Trophoblast cell (in vitro differentiated cells and primary cell): Measurements from ENCODE around the gene FGB.

Experiments used
- DNase-seq, 2 donors: peaks; one replicate each; pipeline ENCODE4 v3.0.0-alpha.2; 2016
- H2AFZ ChIP-seq: 2 replicates; pipeline ENCODE4 v1.6.1; 2013; ENCODE audit warnings: low read length, moderate library complexity, mild to moderate bottlenecking; ENCODE audit not compliant: insufficient read depth, poor library complexity
- H2AK5ac ChIP-seq: 2 replicates; pipeline ENCODE4 v1.6.1; 2013; ENCODE audit warnings: mild to moderate bottlenecking, low read length
- H2BK120ac ChIP-seq: 2 replicates; pipeline ENCODE4 v1.6.1; 2013; ENCODE audit warnings: low read length, mild to moderate bottlenecking, moderate library complexity; ENCODE audit not compliant: insufficient read depth, poor library complexity
- H2BK12ac ChIP-seq: 2 replicates; pipeline ENCODE4 v1.6.1; 2013; ENCODE audit warnings: mild to moderate bottlenecking, low read length, moderate library complexity
- H2BK5ac ChIP-seq: 2 replicates; pipeline ENCODE4 v1.6.1; 2013; ENCODE audit warnings: low read length, low read depth, moderate library complexity, mild to moderate bottlenecking; ENCODE audit not compliant: poor library complexity
- H3K14ac ChIP-seq: 2 replicates; pipeline ENCODE4 v1.6.1; 2013; ENCODE audit warnings: mild to moderate bottlenecking, low read length
- H3K18ac ChIP-seq: 2 replicates; pipeline ENCODE4 v1.6.1; 2013; ENCODE audit warnings: mild to moderate bottlenecking, low read length
- H3K23ac ChIP-seq: 2 replicates; pipeline ENCODE4 v1.6.1; 2013; ENCODE audit warnings: low read length
- H3K27ac ChIP-seq: 2 replicates; pipeline ENCODE4 v1.5.1; 2013; ENCODE audit warnings: low read depth, mild to moderate bottlenecking, inconsistent platforms, low read length, moderate library complexity
- H3K27me3 ChIP-seq: 2 replicates; pipeline ENCODE4 v1.6.1; 2013; ENCODE audit warnings: inconsistent platforms, mild to moderate bottlenecking, low read length, moderate library complexity; ENCODE audit not compliant: insufficient read depth
- H3K36me3 ChIP-seq, 2 experiments: 1 replicate in 1 of 2; 2 replicates in 1 of 2; pipeline ENCODE4 v1.6.1; 2013; ENCODE audit warnings: low read length in 2 of 2, mild to moderate bottlenecking in 2 of 2, moderate library complexity in 1 of 2; ENCODE audit not compliant: insufficient read depth in 2 of 2, control insufficient read depth in 1 of 2
- H3K4ac ChIP-seq: 2 replicates; pipeline ENCODE4 v1.6.1; 2013; ENCODE audit warnings: low read depth, mild to moderate bottlenecking, low read length, moderate library complexity
- H3K4me1 ChIP-seq, 2 experiments: 1 replicate in 1 of 2; 2 replicates in 1 of 2; pipeline ENCODE4 v1.6.1; 2013; ENCODE audit warnings: low read length in 2 of 2, mild to moderate bottlenecking in 2 of 2, moderate library complexity in 1 of 2; ENCODE audit not compliant: insufficient read depth in 2 of 2, control insufficient read depth in 1 of 2
- H3K4me2 ChIP-seq: 2 replicates; pipeline ENCODE4 v1.6.1; 2013; ENCODE audit warnings: inconsistent platforms, mild to moderate bottlenecking, low read length, moderate library complexity
- H3K4me3 ChIP-seq: 2 replicates; pipeline ENCODE4 v1.5.1; 2013; ENCODE audit warnings: mild to moderate bottlenecking, low read depth, low read length, inconsistent platforms
- H3K79me1 ChIP-seq: one replicate; pipeline ENCODE4 v1.6.1; 2013; ENCODE audit warnings: low read length
- H3K79me2 ChIP-seq: 2 replicates; pipeline ENCODE4 v1.6.1; 2013; ENCODE audit warnings: low read length, mild to moderate bottlenecking; ENCODE audit not compliant: control insufficient read depth, insufficient read depth, poor library complexity
- H3K9ac ChIP-seq: 2 replicates; pipeline ENCODE4 v1.6.1; 2013; ENCODE audit warnings: mild to moderate bottlenecking, low read length
- H3K9me3 ChIP-seq: 2 replicates; pipeline ENCODE4 v1.6.1; 2013; ENCODE audit warnings: low read depth, mild to moderate bottlenecking, control low read depth, inconsistent platforms, low read length; ENCODE audit not compliant: insufficient read depth
- H4K12ac ChIP-seq: 2 replicates; pipeline ENCODE4 v1.6.1; 2013; ENCODE audit warnings: low read depth, mild to moderate bottlenecking, low read length, moderate library complexity
- H4K8ac ChIP-seq: 2 replicates; pipeline ENCODE4 v1.6.1; 2013; ENCODE audit warnings: low read depth, mild to moderate bottlenecking, low read length, moderate library complexity
- H4K91ac ChIP-seq: one replicate; pipeline ENCODE4 v1.6.1; 2013; ENCODE audit warnings: low read depth, mild to moderate bottlenecking, low read length, moderate library complexity
- WGBS: extraction: QIAGEN DNeasy Blood & Tissue Kit; methylation state at CpG from one replicate; pipeline ENCODE4 v1.1.7; 2013; ENCODE audit warnings: missing lambda C conversion rate; ENCODE audit not compliant: insufficient read length, insufficient coverage; ENCODE audit errors: extremely low coverage; 5-methylcytosine and 5-hydroxymethylcytosine counted together

Gene FGB

GRCh38 chr4:154560419-154560801 lies 2.4 kb upstream of the FGB start:
- no peak overlapping the region for H3K14ac ChIP-seq
- no peaks in the 10 kb centered on the region for H3K27me3 ChIP-seq
- peak in 1 of 2 donors; percentile 83 for DNase-seq
- no peak overlapping the region for H2BK5ac ChIP-seq
- H2AK5ac ChIP-seq, result no peak overlapping the region
- H3K23ac ChIP-seq, result no peak overlapping the region
- no peaks in the 10 kb centered on the region for H3K36me3 ChIP-seq
- no peak overlapping the region for H4K91ac ChIP-seq
- no peaks in the 10 kb centered on the region for H3K79me1 ChIP-seq
- no peak overlapping the region for H4K8ac ChIP-seq
- no peaks in the 10 kb centered on the region for H3K4me1 ChIP-seq
- no peak overlapping the region for H2BK12ac ChIP-seq
- no peak overlapping the region for H4K12ac ChIP-seq
- H3K79me2 ChIP-seq, result no peaks in the 10 kb centered on the region
- H3K18ac ChIP-seq, result no peak overlapping the region
- H3K9me3 ChIP-seq, result no peaks in the 10 kb centered on the region
- H3K4ac ChIP-seq, result no peak overlapping the region
- no peak overlapping the region for H3K4me3 ChIP-seq
- no peak overlapping the region for H2BK120ac ChIP-seq
- no peak overlapping the region for H3K4me2 ChIP-seq
- H2AFZ ChIP-seq, result no peak overlapping the region
- no peak overlapping the region for H3K9ac ChIP-seq
- no peak overlapping the region for H3K27ac ChIP-seq
- no CpG with 5 or more reads among the region's 1 CpG for WGBS

- H4K12ac ChIP-seq, result no peak overlapping the region
- H4K8ac ChIP-seq, result no peak overlapping the region
- H4K91ac ChIP-seq, result no peak overlapping the region
- no peak overlapping the region for H3K14ac ChIP-seq
- DNase-seq, result peak; percentile 87 to 94
- H3K36me3 ChIP-seq, result no peaks in the 10 kb centered on the region
- H3K27ac ChIP-seq, result no peak overlapping the region
- WGBS, result no CpG with 5 or more reads among the region's 4 CpGs
- no peak overlapping the region for H3K4ac ChIP-seq
- H3K27me3 ChIP-seq, result no peaks in the 10 kb centered on the region
- H2BK120ac ChIP-seq, result no peak overlapping the region
- H3K9ac ChIP-seq, result no peak overlapping the region
- H2AK5ac ChIP-seq, result no peak overlapping the region
- no peak overlapping the region for H3K23ac ChIP-seq
- no peaks in the 10 kb centered on the region for H3K79me2 ChIP-seq
- no peak overlapping the region for H2BK5ac ChIP-seq
- no peak overlapping the region for H2AFZ ChIP-seq
- H3K4me1 ChIP-seq, result no peaks in the 10 kb centered on the region
- no peak overlapping the region for H3K18ac ChIP-seq
- H2BK12ac ChIP-seq, result no peak overlapping the region
- H3K4me2 ChIP-seq, result no peak overlapping the region
- no peaks in the 10 kb centered on the region for H3K79me1 ChIP-seq
- H3K4me3 ChIP-seq, result no peak overlapping the region
- no peaks in the 10 kb centered on the region for H3K9me3 ChIP-seq
These were observed 2.0 kb upstream of the FGB start for GRCh38 chr4:154560824-154561231.

GRCh38 chr4:154564311-154564710 lies 1.5 kb downstream of the FGB start:
- no peaks in the 10 kb centered on the region for H3K79me1 ChIP-seq
- H2BK12ac ChIP-seq, result no peak overlapping the region
- no peak overlapping the region for H2AFZ ChIP-seq
- H4K8ac ChIP-seq, result no peak overlapping the region
- H4K91ac ChIP-seq, result no peak overlapping the region
- no peak overlapping the region for H3K4ac ChIP-seq
- no peaks in the 10 kb centered on the region for H3K27me3 ChIP-seq
- H3K9ac ChIP-seq, result no peak overlapping the region
- H3K79me2 ChIP-seq, result no peaks in the 10 kb centered on the region
- H3K23ac ChIP-seq, result no peak overlapping the region
- H2BK5ac ChIP-seq, result no peak overlapping the region
- no peak overlapping the region for H3K27ac ChIP-seq
- H3K4me2 ChIP-seq, result no peak overlapping the region
- H3K14ac ChIP-seq, result no peak overlapping the region
- WGBS, result no CpG with 5 or more reads among the region's 1 CpG
- H2BK120ac ChIP-seq, result no peak overlapping the region
- DNase-seq, result peak in 1 of 2 donors; percentile 62
- H2AK5ac ChIP-seq, result no peak overlapping the region
- no peaks in the 10 kb centered on the region for H3K36me3 ChIP-seq
- no peaks in the 10 kb centered on the region for H3K9me3 ChIP-seq
- H3K18ac ChIP-seq, result no peak overlapping the region
- H3K4me3 ChIP-seq, result no peak overlapping the region
- no peak overlapping the region for H4K12ac ChIP-seq
- H3K4me1 ChIP-seq, result no peaks in the 10 kb centered on the region

- no peak overlapping the region for H3K4me3 ChIP-seq
- H3K9ac ChIP-seq, result no peak overlapping the region
- H2BK5ac ChIP-seq, result no peak overlapping the region
- no peak overlapping the region for H2AFZ ChIP-seq
- H3K14ac ChIP-seq, result no peak overlapping the region
- no peak overlapping the region for H2BK12ac ChIP-seq
- no CpG with 5 or more reads among the region's 6 CpGs for WGBS
- H2AK5ac ChIP-seq, result no peak overlapping the region
- H3K79me2 ChIP-seq, result no peaks in the 10 kb centered on the region
- H2BK120ac ChIP-seq, result no peak overlapping the region
- H3K27me3 ChIP-seq, result no peaks in the 10 kb centered on the region
- no peak overlapping the region for H3K18ac ChIP-seq
- H3K9me3 ChIP-seq, result no peaks in the 10 kb centered on the region
- no peak overlapping the region for H3K4me2 ChIP-seq
- DNase-seq, result no peak
- no peaks in the 10 kb centered on the region for H3K79me1 ChIP-seq
- no peaks in the 10 kb centered on the region for H3K36me3 ChIP-seq
- H3K27ac ChIP-seq, result no peak overlapping the region
- H3K23ac ChIP-seq, result no peak overlapping the region
- H3K4ac ChIP-seq, result no peak overlapping the region
- no peak overlapping the region for H4K91ac ChIP-seq
- H3K4me1 ChIP-seq, result no peaks in the 10 kb centered on the region
- no peak overlapping the region for H4K8ac ChIP-seq
- H4K12ac ChIP-seq, result no peak overlapping the region
These were observed 2.9 kb downstream of the FGB start for GRCh38 chr4:154565704-154566103.
